GM19467 (cell line): ENCODE measurements around the gene ARHGAP26.
"Not testable (repeated sequence)": the region's sequence is repeated elsewhere in the genome, so short reads cannot be mapped to it uniquely, and the experiment has no call there.

ENCODE experiments used
- ATAC-seq: cut with Tn5 transposase; IDR thresholded peaks from one replicate; pipeline ENCODE4 v1.9.1; 2021; ENCODE audit warnings: mild to moderate bottlenecking, moderate library complexity; ENCODE audit not compliant: unreplicated experiment

ARHGAP26 gene

GRCh38 chr5:142952229-142952628, 182.1 kb downstream of the ARHGAP26 start:
- ATAC-seq = no peak

GRCh38 chr5:142952871-142953270, 182.7 kb downstream of the ARHGAP26 start:
- not testable (repeated sequence) for ATAC-seq

- ATAC-seq = no peak
Observed at GRCh38 chr5:142954455-142954854, 184.3 kb downstream of the ARHGAP26 start.

GRCh38 chr5:142955628-142956027, 185.5 kb downstream of the ARHGAP26 start:
- ATAC-seq = no peak

- no peak for ATAC-seq
Observed at GRCh38 chr5:142957528-142957927, 187.4 kb downstream of the ARHGAP26 start.

GRCh38 chr5:142958944-142959682, 188.9 kb downstream of the ARHGAP26 start:
- no peak for ATAC-seq

GRCh38 chr5:142959683-142960657, 189.8 kb downstream of the ARHGAP26 start:
- ATAC-seq = no peak

GRCh38 chr5:142961440-142962173, 191.4 kb downstream of the ARHGAP26 start:
- ATAC-seq = no peak

- ATAC-seq = no peak
Observed at GRCh38 chr5:142962174-142962533, 192.0 kb downstream of the ARHGAP26 start.

- not testable (repeated sequence) for ATAC-seq
Observed at GRCh38 chr5:142965258-142966120, 195.3 kb downstream of the ARHGAP26 start.

GRCh38 chr5:142966121-142966420, 195.9 kb downstream of the ARHGAP26 start:
- no peak for ATAC-seq

GRCh38 chr5:142969186-142969585, 199.0 kb downstream of the ARHGAP26 start:
- no peak for ATAC-seq

GRCh38 chr5:142969624-142970439, 199.7 kb downstream of the ARHGAP26 start:
- ATAC-seq = no peak

GRCh38 chr5:142970440-142971030, 200.4 kb downstream of the ARHGAP26 start:
- ATAC-seq = no peak

- no peak for ATAC-seq
Observed at GRCh38 chr5:142971303-142972013, 201.3 kb downstream of the ARHGAP26 start.

- no peak for ATAC-seq
Observed at GRCh38 chr5:142972064-142972570, 201.9 kb downstream of the ARHGAP26 start.

GRCh38 chr5:142973932-142974331, 203.8 kb downstream of the ARHGAP26 start:
- ATAC-seq = no peak

- ATAC-seq = no peak
Observed at GRCh38 chr5:142974409-142974808, 204.2 kb downstream of the ARHGAP26 start.
